ENCODE measurements around the gene SEC22A.

Gene SEC22A, protein sequence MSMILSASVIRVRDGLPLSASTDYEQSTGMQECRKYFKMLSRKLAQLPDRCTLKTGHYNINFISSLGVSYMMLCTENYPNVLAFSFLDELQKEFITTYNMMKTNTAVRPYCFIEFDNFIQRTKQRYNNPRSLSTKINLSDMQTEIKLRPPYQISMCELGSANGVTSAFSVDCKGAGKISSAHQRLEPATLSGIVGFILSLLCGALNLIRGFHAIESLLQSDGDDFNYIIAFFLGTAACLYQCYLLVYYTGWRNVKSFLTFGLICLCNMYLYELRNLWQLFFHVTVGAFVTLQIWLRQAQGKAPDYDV

DNA sequence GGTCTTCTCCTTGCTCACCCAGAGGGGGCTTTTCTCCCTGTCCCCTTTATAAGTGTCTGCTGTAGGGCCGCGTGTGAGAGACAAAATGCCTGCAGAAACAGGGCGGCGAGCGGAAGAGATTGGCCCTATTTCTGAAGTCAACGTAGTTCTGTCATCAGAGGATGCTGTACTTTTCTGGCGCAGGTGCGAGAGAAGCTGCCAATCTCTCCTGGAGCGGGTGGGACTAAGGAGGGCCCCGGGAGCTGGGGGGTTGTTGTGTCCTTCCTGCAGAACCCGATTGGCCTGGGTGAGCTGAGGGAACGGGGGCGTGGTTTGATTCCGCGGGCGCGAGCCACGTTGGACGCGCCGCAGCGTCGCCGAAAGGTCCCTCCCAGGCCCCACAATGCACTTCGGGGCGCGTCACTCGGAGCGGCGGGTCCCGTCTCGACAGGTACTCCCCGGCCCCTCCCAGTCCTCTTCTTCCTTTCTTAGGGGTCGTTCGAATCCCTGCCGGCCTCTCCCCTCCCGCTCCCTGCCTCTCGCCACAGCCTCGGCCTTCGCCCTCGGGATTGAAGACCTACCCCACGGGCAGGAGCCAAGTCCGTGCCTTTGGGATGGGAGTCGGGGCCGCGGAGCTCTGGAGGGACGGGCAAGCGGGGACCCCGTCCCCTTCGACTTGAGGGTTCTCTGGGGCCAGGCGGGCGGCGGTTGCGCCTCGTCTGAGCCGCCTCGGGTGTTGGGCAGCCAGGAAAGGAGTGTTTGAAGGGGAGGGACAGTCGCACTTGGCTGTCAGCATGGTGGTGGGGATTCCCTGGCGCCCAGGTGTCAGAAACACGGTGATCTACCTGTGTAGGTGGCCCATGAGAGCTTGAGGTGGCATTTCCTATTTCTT is at the start of gene SEC22A:
Gene SEC22A, plus strand, starts transcription at position 387 of the 871 bp plus-strand sequence. CDS start 7,275 bp downstream, outside the sequence.
- FAIRE-seq: peak; percentile 99

DNA sequence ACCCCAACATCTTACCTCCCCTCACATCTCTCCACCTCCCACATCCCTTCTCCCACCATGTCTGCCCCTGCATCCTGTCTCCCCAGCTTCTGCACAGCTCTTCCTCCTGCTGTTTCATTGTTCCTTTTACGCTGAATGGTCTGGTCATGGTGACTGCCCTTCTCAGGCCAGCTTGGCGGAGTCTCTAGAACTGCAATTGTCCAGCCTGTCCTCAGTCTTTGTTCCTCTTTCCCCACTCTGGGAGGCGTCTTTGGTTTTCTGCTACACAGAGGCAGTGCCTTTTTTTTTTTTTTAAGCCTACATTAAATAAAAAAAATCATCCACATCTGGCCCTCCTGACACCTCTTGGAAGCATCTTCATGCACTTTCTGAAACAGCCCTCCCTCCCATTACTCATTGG is 49.1 kb upstream of the SEC22A start:
- DNase-seq (ENCODE audit: extremely low spot score, insufficient read length, low read depth): no peak
- FAIRE-seq: no peak

More for the DNA sequence above, at the start of gene SEC22A:
- DNase-seq (ENCODE audit: extremely low spot score, insufficient read length, low read depth): peak; percentile 89

DNA sequence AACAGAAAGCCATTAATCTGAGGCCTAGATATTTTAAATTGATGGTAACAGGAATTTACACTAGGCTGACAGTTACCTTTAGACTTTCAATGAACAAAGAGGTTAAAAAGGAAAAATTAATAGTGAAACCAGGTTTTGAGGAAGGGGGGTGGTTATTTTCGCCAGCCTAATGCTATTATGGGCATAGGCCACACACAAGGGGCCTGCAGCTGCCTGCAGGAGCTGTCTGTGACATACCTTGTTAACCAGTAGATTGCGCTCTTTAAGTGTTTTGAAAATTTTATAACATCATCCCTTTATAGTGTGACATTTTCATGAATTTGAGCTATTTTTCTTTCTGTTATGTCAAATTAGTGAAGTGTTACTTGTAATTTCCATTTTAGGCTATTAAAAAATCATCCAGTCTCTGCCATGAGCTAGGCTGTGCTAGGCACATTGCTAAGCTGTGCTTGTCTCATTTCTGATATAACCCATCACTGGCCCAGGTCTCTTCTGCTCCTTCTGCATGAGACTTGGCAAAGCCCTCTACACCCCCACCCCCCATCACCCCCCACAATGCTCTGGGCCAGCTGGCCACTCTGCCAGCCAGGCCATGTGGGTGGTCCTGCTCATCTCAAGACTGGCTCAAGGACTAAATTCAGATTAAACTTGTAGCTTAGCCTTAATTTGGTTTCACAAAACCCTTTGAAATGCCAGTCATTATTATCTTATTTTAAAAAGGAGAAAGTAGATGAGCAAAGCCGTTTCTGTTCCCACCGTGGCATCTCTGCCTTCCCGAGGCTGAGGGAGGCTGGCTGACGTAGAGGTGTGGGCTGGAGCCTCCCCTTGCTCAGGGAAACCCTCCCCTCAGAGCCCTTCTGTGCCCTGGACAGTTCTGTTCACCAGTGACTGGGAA is 48.4 kb upstream of the SEC22A start:
- FAIRE-seq (no peak), DNase-seq (ENCODE audit: extremely low spot score, insufficient read length, low read depth) (no peak)

DNA sequence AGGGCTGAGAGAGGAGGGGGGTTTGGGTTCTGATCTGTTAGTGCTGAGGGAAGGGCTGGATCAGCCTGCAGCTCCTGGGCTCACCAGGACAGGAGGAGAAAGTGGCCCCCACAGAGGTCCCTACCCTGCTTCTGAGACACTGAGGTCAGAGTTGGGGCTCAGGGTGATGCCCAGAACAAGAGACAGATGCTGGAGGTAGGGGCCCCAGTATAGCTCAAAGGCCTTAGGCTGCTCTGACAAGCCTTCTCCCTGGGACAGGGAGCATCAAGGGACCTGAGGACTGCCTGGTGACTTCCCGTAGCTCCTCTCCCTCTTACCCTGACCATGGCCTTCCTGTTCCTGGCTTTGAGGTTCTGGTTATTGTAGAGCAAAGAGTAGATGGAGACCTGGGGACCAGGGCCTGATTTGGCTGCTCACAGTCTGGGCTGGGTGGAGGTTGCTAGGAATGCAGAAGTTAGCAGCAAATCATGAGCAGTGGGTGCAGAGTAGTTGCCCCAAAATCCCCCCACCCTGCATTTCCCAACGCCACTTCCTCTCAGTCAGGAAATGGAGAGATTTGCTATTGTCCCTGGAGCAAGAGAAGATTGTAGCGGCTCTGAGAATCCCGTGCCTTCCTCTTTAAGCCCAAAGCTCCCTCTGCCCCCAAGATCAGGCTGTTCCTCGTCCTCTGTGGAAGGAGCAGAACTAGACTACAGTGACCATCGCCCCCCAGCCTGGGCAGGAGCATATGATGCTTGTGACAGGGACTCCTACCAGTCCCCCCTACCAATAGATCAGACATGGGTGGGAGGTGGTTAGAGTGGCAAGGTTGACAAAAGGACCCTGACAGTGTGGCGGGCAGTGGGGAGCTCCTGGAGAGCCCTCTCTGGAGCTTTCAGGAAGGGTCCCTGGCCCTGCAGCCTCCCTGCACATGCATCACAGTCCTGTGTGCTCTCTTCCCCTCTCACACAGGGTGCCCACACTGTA is 47.4 kb upstream of the SEC22A start:
- FAIRE-seq: no peak
- DNase-seq (ENCODE audit: extremely low spot score, insufficient read length, low read depth): no peak

DNA sequence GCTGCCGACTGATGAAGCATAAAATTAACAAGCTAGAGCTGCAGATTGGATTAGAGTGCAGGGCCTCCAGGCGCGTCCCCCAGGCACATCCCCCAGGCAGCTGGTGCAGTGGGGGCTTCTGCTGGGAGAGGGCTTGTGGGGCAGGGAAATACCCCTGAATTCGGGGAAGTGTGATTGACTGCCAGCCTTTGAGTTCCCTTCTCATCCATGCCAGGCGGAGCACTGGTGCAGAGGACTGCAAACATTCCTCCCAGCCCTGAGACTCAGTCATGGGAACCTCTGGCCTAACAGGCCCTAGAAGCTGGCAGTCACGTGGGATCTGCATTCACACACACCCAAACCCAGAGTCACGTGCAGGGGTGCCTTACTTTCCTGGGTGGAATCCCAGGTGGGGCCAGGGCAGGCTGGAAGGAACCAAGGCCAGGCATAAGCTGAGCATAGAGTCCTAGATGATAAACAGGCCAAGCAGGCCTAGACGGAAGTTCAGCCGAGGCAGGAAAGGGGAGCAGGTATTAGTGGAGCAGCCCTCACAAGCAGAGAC is 46.2 kb upstream of the SEC22A start:
- FAIRE-seq (no peak), DNase-seq (ENCODE audit: extremely low spot score, insufficient read length, low read depth) (no peak)

DNA sequence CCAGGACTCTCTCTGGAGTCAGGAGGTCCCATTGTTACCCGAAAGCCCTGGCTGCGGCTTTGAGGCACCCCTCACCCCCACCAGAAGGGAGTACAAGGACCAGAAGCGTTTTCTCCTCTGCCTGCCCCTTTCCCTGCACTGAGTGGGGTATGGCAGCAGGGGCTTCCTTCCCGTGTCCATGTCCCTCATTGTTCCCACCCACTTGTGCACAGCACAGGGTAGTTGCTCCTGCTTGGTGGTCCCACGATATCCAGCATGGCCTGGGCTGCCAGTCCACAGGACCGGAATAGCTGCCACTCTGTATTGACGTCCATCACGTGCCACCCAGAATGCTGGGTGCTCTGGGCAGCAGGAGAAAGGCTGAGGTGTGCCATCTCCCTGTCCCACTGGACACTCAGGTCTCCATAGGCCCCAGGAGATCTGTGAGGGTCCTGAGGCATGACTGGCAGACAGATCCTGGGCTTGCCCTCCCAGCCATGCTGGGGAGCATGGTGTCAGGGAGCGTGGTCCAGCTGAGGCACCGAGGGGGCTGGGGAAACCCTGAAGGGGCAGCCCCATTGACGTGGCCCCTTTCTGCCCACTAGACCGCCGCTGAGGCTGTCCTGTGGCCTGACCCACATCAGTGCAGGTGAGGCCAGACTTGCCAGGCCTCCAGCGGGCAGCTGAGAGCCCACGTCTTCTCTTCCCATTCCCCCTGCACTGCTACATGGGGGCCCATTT is 45.3 kb upstream of the SEC22A start:
- FAIRE-seq: no peak
- DNase-seq (ENCODE audit: extremely low spot score, insufficient read length, low read depth): no peak

DNA sequence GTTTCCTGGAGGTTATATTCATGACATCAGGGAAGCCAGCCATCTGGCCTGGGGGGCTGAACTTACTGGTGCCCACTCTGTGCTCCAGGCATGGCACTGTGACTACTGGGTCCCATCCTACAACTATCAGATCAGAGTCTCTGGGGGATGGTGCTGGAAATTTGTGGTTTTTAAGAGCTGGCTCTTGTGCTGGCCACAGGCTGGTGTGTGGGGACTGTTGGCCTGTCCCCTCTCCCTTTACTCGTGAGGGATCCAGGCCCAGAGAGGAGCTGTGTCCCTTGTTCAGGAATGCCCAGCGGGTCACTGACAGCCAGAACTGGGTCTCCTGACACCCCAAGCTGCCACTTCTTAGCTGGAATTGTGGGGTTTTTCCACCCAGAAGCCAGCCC is 44.5 kb upstream of the SEC22A start:
- DNase-seq (ENCODE audit: extremely low spot score, insufficient read length, low read depth) (no peak), FAIRE-seq (no peak)

DNA sequence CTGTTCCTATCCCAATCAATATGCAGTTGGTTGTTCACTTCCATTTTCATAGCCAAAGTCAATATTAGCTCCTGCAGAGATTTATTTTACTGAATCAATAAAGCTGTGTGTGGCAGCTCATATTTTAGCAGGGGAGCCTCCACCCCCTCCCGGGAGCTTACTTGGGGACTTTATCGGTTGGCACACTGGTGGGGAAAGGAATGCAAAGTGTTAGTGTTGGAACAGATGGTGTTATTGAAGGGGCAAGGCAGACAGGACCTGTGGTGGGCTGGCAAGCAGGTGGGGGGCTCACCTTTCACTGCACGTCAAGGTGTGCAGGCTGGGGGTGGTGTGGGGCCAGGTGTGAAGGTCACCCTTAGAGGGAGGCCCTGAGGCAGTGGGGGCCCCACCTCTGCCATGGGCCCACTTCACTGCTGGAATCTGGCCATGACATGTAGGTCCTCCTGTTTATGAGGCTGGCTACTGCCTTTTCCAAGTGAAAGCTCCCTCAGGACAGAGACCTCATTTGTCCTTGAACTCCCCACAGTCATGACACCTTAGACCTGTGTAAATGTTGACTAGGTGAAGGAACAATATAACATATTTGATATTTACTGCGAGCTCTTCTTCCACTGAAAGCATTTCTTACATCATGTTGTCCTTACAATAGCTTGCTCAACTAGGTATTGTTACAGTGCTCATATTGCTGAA is 44.0 kb upstream of the SEC22A start:
- DNase-seq (ENCODE audit: extremely low spot score, insufficient read length, low read depth) (no peak), FAIRE-seq (no peak)

DNA sequence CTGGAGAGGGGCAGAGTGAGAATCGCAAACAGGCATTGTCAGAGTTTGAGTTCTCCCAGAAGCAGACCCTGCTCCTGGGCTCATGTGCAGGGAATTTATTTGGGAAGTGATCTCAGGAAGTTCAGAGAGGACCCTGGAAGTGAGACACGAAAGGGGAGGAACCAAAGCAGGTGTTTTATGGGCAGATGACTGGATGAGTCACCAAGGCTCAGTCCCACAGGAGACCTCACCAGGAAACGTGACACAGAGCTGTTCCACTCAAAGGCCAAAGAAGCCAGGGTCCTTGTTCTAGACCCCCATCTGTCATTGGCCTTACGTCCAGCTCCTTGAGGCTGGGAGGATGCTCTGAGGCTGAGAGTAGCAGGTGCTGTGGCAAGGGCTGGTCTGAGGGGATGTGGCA is 43.4 kb upstream of the SEC22A start:
- no peak for FAIRE-seq
- no peak for DNase-seq (ENCODE audit: extremely low spot score, insufficient read length, low read depth)

DNA sequence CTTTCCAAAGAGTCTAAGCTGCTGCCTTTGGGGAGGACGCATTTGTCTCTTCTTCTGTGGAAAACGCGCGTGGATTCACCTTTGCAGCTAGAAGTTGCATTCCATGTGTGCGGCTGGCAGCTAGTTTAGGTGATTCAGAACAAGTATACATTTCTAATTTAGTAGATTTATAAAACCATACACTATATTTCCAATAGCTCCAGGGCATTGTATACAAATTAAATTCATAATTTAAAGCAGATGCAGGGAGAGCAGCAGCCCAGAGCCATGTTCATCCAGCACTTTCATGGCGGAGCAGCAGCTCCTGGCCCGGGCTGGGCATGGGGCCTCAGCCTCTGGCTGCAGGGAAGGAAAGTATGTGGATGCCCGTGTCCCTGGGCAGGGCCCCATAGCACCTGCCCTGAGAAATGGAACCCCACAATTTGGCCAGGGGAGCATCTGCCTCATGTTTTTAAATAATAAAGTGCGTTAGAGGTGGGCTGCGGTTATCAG is 42.8 kb upstream of the SEC22A start:
- no peak for FAIRE-seq
- no peak for DNase-seq (ENCODE audit: extremely low spot score, insufficient read length, low read depth)

DNA sequence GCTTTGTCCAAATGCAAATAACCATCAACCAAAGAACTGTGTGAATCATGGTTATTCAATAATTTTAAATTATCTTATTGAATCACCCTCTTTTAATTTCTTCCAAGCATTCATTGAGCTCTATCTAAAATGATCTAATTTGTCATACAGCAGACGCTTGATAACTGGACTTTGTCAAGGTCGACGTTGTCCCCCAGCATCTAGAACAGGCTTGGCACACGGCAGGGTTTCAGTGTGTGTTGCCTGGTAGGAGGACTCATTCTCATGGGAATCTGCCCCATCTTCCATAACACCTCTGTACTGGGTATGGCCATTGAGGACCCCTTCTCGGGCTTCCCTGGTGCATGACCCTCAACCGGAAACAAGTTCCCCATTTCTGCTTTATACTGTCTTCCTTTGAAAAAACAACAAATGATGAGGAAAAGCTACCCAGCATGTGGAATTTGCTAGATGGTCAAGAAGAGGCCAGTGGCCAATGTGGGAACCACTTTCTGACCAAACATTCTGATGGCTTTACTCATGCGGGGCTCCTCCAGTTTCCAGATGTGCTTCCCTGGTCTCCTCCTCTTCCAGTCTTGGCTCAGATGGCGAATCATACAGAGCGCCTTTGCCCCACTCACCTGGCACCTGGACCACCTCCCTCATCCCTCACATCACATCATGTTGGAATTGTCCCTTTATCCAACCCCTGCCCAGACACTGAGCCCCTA is 41.7 kb upstream of the SEC22A start:
- no peak for FAIRE-seq
- no peak for DNase-seq (ENCODE audit: extremely low spot score, insufficient read length, low read depth)

DNA sequence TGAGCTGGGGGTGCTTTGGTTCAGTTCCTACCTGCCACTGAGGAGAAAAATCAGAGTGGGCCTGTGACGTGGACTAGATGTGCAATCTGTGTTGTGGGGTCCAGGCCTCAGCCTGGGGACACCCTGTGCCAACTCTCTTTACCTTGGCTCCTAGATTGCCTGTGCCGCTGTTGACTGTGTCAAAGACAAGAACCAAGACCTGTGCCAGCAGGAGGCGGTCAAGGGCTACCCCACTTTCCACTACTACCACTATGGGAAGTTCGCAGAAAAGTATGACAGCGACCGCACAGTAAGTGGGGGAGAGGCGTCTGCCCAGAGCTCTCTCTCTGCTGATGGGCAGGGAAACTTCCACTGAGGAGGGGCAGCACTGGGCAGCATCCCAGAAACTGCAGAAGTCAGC is 40.6 kb upstream of the SEC22A start:
- no peak for FAIRE-seq
- DNase-seq (ENCODE audit: extremely low spot score, insufficient read length, low read depth): no peak

DNA sequence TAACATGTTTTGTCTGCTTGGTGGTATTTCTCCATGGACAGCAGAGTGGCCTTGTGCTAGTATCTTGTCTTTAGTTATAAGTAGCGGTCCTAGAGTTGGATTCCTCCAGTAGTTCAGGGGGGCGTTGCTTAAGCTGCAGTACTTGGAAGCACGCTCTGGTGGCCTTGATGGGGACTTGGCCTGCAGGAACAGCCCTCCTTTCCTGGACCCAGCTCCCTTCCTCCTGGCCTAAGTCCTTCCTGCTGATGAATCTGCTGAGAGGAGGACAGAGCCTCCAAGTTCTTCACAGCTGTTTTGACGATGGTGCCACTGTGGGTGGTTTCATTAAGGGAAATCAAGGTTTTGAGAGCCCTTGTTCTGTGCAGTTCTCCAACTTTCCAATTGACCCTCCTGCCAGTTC is 38.6 kb upstream of the SEC22A start:
- FAIRE-seq (no peak), DNase-seq (ENCODE audit: extremely low spot score, insufficient read length, low read depth) (no peak)

DNA sequence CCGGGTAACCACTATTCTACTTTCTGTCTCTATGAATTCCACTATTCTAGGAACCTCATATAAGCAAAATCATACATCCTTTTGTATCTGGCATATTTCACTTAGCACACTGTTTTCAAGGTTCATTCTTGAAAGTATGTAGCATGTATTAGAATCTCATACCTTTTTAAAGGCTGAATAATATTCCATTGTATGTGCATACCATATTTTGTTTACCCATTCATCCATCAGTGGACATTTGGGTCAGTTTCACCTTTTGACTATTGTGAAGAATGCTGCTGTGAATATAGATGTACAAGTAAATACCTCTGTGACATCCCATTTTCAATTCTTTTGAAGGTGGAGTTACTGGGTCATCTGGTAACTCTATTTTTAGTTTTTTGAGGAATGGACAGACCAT is 36.6 kb upstream of the SEC22A start:
- DNase-seq (ENCODE audit: extremely low spot score, insufficient read length, low read depth) (no peak), FAIRE-seq (no peak)

DNA sequence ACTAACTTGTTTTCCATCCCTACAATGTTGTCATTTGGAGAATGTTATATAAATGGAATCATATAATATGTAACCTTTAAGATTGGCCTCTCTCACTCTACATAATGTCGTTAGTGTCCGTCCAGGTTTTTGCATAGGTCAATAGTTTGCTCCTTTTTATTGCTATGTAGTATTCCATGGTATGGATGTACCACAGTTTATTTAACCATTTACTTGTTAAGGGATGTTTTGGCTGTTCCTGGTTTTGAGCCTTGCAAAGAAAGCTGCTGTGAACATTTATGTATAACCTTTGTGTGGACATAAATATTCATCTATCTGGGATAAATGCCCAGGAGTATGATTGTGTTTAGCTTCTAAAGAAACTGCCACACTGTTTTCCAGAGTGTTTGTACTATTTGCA is 34.1 kb upstream of the SEC22A start:
- DNase-seq (ENCODE audit: extremely low spot score, insufficient read length, low read depth): no peak
- FAIRE-seq: no peak

DNA sequence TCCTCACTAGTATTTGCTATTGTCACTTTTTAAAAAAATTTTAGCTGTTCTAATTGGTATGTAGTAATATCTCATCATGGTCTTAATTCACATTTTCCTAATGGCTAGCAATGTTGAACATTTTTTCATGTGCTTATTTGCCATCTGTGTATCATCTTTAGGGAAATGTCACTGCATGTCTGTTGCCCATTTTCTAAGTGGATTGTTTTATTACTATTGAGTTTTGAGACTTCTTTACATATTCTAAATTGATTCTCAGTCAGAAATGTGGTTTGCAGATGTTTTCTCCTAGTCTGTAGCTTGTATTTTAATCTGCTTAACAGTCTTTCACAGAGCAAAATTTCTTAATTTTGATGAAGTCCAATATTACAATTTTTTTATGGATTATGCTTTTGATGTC is 33.6 kb upstream of the SEC22A start:
- no peak for FAIRE-seq
- no peak for DNase-seq (ENCODE audit: extremely low spot score, insufficient read length, low read depth)

DNA sequence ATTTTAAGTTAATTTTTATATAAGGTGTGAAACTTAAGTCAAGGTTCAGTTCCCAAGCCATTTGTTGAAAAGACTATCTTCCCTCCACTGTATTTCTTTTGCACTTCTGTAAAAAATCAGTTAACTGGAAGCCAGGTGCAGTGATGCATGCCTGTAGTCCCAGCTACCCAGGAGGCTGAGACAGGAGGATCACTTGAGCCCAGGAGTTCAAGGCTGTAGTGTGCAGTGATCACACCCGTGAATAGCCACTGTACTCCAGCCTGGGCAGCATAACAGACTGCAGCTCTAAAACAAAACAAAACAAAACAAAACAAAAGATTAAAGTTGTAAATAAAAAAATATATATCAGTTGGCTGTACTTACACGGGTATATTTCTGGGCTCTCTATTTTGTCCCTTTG is 33.1 kb upstream of the SEC22A start:
- FAIRE-seq: no peak
- no peak for DNase-seq (ENCODE audit: extremely low spot score, insufficient read length, low read depth)

Measured in GM18507 (cell line).